ENCODE results near the gene GAS7. TPM values are rescaled to one million over a fixed set of nuclear protein-coding genes. Genes with fewer than 3 reads are reported as not detected.

The GAS7 gene
- total RNA-seq, 1 experiment from 2014 or later, result 6.0 TPM

- Histone ChIP-seq H4K8ac (replicated peaks; ENCODE audit: insufficient read length, low read depth, low read length) (no peak overlapping the region), H3K79me1 (ENCODE audit: insufficient read depth, low read depth, low read length, poor library complexity, severe bottlenecking) (no peaks in the 10 kb centered on the region), H3K9me3 (ENCODE audit: control insufficient read depth, low read depth, low read length) (no peaks in the 10 kb centered on the region), H2AK5ac (ENCODE audit: insufficient read length, low read length) (no peak overlapping the region), H3K4ac (ENCODE audit: low read depth, low read length) (no peak overlapping the region), H2BK5ac (ENCODE audit: insufficient read length, low read length) (no peak overlapping the region), H3K18ac (ENCODE audit: insufficient read length, low read depth, low read length) (no peak overlapping the region), H2BK15ac (ENCODE audit: low read depth, low read length) (no peak overlapping the region), H3T11ph (ENCODE audit: low read length) (no peak overlapping the region), H2AFZ (ENCODE audit: low read length) (no peak overlapping the region), H3K4me2 (ENCODE audit: insufficient read depth, insufficient read length, low read length) (no peak overlapping the region), H2BK12ac (ENCODE audit: insufficient read length, low read depth, low read length) (no peak overlapping the region), H3K27ac (ENCODE audit: insufficient read length, low read depth, low read length) (no peak overlapping the region), H3K79me2 (ENCODE audit: insufficient read depth, low read length) (0 out of 2 replicates have a peak, but pooled peaks cover 2% of the 10 kb centered on the region), H4K91ac (ENCODE audit: insufficient read length, low read depth, low read length) (no peak overlapping the region), H3K14ac (ENCODE audit: insufficient read depth, low read length) (no peak overlapping the region), H3K27me3 (ENCODE audit: insufficient read depth, low read length) (no peaks in the 10 kb centered on the region), H2BK120ac (ENCODE audit: low read depth, low read length, poor library complexity, severe bottlenecking) (no peak overlapping the region), H2BK20ac (ENCODE audit: low read depth, low read length, poor library complexity, severe bottlenecking) (no peak overlapping the region), H3K23me2 (ENCODE audit: insufficient read length, low read depth, low read length, poor library complexity, severe bottlenecking) (no peaks in the 10 kb centered on the region), H3K56ac (ENCODE audit: insufficient read length, low read depth, low read length) (no peak overlapping the region), H3K4me1 (ENCODE audit: insufficient read depth, low read length) (peaks cover 10% of the 10 kb centered on the region), H3K23ac (ENCODE audit: insufficient read length, low read depth, low read length) (no peak overlapping the region), H4K20me1 (ENCODE audit: control insufficient read depth, insufficient read depth, insufficient read length) (no peaks in the 10 kb centered on the region), H3K9ac (ENCODE audit: extremely low read depth, insufficient read length, low read length) (no peak overlapping the region), H4K5ac (ENCODE audit: insufficient read length, low read depth, low read length) (no peak overlapping the region)
- DNase-seq, result no peak
- H3K27ac Mint-ChIP-seq, result peak overlapping the region in 1 of 3 experiments; percentile 69; a peak in 2 of 7 replicates
- H3K4me3 Mint-ChIP-seq, result no peak overlapping the region
- H3K27me3 Mint-ChIP-seq (ENCODE audit: low read depth), result peaks cover 7% of the 10 kb centered on the region; the same call in 1 of the 2 replicates
- H3K4me1 Mint-ChIP-seq, result peaks cover 50 to 52% of the 10 kb centered on the region in 2 experiments
- no peak for TF ChIP-seq CTCF (conservative IDR thresholded peaks at IDR 0.05)
- no CpG with 5 or more reads among the region's 5 CpGs for WGBS (ENCODE audit: extremely low coverage, insufficient read length, low lambda C conversion rate)
- no peaks in the 10 kb centered on the region; a peak in 1 of 5 replicates for H3K9me3 Mint-ChIP-seq
- no peaks in the 10 kb centered on the region; a peak in 1 of 7 replicates for H3K36me3 Mint-ChIP-seq (ENCODE audit: insufficient read depth in 1 of 3, low read depth in 3 of 3)
Measured at GRCh38 chr17:10182785-10183184, 15.6 kb downstream of the GAS7 start.
